Measurements from ENCODE around the gene LTO1.
A peak's percentile ranks its signal among the peaks of the same experiment; 100 is the strongest.

The LTO1 gene

DNA sequence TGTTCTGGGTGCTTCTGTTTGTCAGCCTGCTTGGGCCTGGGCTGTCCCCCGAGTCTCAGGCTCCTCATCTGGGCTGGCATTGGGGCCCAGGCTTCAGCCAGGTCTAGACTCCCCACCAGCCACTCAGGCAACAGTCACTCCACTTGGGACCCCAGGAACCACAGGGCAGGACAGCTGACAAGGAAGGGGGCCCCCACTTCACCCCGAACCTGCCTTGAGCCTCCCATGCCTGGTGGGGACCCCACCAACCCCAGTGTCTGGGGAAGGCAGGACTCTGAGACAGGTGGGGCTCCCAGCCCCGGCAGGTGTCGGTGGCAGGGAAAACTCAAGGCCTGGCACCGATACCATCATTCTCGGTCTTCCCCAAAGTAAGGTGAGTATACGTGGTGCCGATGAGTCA is 11.7 kb upstream of the LTO1 start:
- no peaks in the 10 kb centered on the region for H3K4me1 ChIP-seq (ENCODE audit: insufficient read depth, low read length)
- no peak overlapping the region for H3K9ac ChIP-seq (ENCODE audit: low read depth, low read length)

DNA sequence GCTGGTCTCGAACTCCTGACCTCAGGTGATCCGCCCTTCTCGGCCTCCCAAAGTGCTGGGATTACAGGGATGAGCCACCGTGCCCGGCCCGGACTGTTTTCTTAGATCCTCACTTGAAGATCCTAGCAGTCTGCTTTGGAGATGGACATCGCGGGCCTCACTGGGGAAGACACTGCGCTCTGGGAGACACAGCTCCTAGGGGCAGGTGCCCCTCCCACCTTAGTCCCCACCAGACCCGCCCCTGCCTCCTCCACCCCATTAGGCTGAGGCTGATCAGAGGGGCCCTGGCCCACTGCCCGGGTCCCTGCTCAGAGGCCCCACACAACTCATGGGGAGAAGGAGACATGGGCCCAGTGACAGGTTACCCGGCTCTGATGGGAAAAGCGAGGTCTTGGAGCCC is 11.3 kb upstream of the LTO1 start:
- WGBS = 81% methylated on average over 13 of the region's 13 CpGs
- no peaks in the 10 kb centered on the region for H3K9me3 ChIP-seq (ENCODE audit: insufficient read depth, low read depth, low read length)
- H3K36me3 ChIP-seq (ENCODE audit: insufficient read depth, low read length) = no peaks in the 10 kb centered on the region
- no peak overlapping the region for H3K27ac ChIP-seq (ENCODE audit: low read depth, low read length)
- H3K4me3 ChIP-seq (ENCODE audit: low read length) = no peak overlapping the region
- H3K9ac ChIP-seq (ENCODE audit: low read depth, low read length) = no peak overlapping the region
- no peaks in the 10 kb centered on the region for H3K4me1 ChIP-seq (ENCODE audit: insufficient read depth, low read length)
- H3K27me3 ChIP-seq (ENCODE audit: insufficient read depth, low read length) = peaks cover 8% of the 10 kb centered on the region

More for the DNA sequence above, 11.7 kb upstream of the LTO1 start:
- Histone ChIP-seq H3K27ac (ENCODE audit: low read depth, low read length) (no peak overlapping the region), H3K36me3 (ENCODE audit: insufficient read depth, low read length) (no peaks in the 10 kb centered on the region), H3K4me3 (ENCODE audit: low read length) (no peak overlapping the region), H3K27me3 (ENCODE audit: insufficient read depth, low read length) (peaks cover 8% of the 10 kb centered on the region), H3K9me3 (ENCODE audit: insufficient read depth, low read depth, low read length) (no peaks in the 10 kb centered on the region)
- 95% methylated on average over 8 of the region's 8 CpGs for WGBS

DNA sequence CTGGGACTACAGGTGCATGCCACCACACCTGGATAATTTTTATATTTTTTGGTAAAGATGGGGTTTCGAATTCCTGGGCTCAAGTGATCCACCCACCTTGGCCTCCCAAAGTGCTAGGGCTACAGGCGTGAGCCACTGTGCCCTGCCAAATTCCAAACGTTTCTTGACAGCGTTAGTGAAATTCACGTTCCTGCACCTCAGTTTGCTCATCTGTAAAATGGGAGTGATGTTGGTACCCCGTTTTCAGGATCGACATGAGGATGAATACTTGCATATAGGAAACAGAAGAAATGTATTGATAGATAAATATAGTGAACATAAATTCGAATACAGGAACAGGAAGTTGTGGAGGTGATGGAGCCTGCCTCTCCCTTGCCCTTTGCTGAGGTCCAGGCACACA is 10.2 kb upstream of the LTO1 start:
- Histone ChIP-seq H3K4me1 (ENCODE audit: insufficient read depth, low read length) (no peaks in the 10 kb centered on the region), H3K4me3 (ENCODE audit: low read length) (peak overlapping the region; percentile 32; the same call in 1 of the 2 replicates), H3K9me3 (ENCODE audit: insufficient read depth, low read depth, low read length) (no peaks in the 10 kb centered on the region), H3K9ac (ENCODE audit: low read depth, low read length) (no peak overlapping the region), H3K27ac (ENCODE audit: low read depth, low read length) (no peak overlapping the region), H3K27me3 (ENCODE audit: insufficient read depth, low read length) (peaks cover 8% of the 10 kb centered on the region), H3K36me3 (ENCODE audit: insufficient read depth, low read length) (no peaks in the 10 kb centered on the region)
- 79% methylated on average over 8 of the region's 8 CpGs for WGBS

DNA sequence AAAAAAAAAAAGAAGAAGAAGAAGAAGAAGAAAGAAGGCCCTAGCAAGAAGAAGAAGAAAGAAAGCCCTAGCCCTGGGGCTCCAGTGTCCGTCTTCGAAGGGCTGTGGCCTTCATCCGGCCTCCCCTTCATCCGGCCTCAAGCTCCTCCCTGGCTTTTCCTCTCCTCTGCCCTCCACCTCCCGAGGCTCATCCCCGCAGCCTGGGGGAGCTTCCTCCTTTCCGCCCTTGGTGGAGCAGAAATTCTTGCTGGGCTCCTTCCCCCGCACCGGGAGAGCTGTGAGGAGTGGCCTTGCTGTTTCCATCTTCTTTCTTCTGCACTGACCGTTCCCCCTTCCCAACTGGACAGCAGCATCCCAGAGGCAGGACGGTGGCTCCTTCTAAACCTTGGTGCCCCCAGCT is 9.5 kb upstream of the LTO1 start:
- 76% methylated on average over 10 of the region's 11 CpGs for WGBS
- Histone ChIP-seq H3K4me1 (ENCODE audit: insufficient read depth, low read length) (no peaks in the 10 kb centered on the region), H3K27ac (ENCODE audit: low read depth, low read length) (no peak overlapping the region), H3K9ac (ENCODE audit: low read depth, low read length) (no peak overlapping the region), H3K36me3 (ENCODE audit: insufficient read depth, low read length) (no peaks in the 10 kb centered on the region), H3K4me3 (ENCODE audit: low read length) (no peak overlapping the region), H3K27me3 (ENCODE audit: insufficient read depth, low read length) (peaks cover 8% of the 10 kb centered on the region), H3K9me3 (ENCODE audit: insufficient read depth, low read depth, low read length) (no peaks in the 10 kb centered on the region)

DNA sequence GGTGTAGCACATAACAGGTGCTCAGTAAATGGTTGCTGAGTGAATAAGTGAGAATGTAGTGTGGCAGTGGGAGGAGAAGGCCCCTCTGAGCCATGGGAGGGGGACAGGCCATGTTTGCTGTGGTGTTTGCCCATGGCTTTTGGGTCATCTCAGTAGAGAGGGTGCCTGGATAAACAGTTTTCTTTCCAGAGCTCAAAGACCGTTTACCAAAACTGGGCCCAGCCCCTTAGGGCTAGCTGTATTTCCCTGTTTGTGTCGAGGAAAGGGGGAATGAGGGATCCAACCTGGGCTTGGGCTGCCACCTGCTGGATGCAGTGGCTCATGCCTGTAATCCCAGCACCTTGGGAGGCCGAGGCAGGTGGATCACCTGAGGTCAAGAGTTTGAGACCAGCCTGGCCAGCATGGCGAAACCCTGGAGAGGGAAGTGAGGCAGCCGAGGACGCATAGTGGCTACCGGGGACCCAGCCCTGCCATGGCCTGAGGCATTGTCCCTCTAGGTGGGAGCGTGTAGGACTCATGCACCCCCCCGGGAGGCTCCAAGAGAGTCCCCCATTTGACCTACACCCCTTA is 8.7 kb upstream of the LTO1 start:
- Histone ChIP-seq H3K4me3 (ENCODE audit: low read length) (no peak overlapping the region), H3K36me3 (ENCODE audit: insufficient read depth, low read length) (no peaks in the 10 kb centered on the region), H3K4me1 (ENCODE audit: insufficient read depth, low read length) (no peaks in the 10 kb centered on the region), H3K27me3 (ENCODE audit: insufficient read depth, low read length) (peaks cover 8% of the 10 kb centered on the region), H3K9ac (ENCODE audit: low read depth, low read length) (no peak overlapping the region), H3K27ac (ENCODE audit: low read depth, low read length) (no peak overlapping the region), H3K9me3 (ENCODE audit: insufficient read depth, low read depth, low read length) (no peaks in the 10 kb centered on the region)
- 67% methylated on average over 9 of the region's 9 CpGs for WGBS

DNA sequence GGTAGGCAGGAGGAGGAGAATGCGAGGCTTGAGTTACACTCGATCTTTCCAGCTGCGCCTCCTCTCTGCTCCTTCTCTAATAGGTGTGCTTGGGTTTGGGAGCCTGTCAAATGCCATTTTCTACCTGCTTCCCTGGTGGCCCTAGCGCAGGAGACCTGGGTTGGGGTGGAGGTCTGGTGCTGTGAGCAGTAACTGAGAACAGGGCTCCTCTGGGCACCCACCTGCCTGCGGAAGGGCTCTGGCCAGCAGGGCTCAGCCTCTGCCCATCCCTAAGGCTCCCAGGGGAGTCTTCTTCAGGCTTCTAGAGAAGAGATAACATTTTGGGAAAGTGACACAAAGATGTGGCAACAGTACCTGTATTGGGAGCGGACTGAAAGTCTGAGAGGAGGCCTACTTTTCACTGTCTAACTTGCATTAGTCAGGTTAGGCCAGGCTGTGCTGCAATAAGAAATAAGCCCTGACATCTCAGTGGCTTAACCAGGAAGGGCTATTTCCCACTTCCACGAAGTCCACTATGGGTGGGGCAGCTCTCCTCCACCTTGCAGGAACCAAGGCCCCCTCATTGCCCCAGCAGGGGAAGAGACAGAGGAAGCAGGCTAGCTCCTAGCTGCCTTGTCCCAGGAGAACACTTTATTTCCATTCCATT is 7.7 kb upstream of the LTO1 start:
- Histone ChIP-seq H3K27me3 (ENCODE audit: insufficient read depth, low read length) (peaks cover 8% of the 10 kb centered on the region), H3K4me3 (ENCODE audit: low read length) (no peak overlapping the region), H3K27ac (ENCODE audit: low read depth, low read length) (no peak overlapping the region), H3K9ac (ENCODE audit: low read depth, low read length) (no peak overlapping the region), H3K9me3 (ENCODE audit: insufficient read depth, low read depth, low read length) (no peaks in the 10 kb centered on the region), H3K4me1 (ENCODE audit: insufficient read depth, low read length) (no peaks in the 10 kb centered on the region), H3K36me3 (ENCODE audit: insufficient read depth, low read length) (no peaks in the 10 kb centered on the region)
- WGBS = 84% methylated on average over 7 of the region's 7 CpGs

DNA sequence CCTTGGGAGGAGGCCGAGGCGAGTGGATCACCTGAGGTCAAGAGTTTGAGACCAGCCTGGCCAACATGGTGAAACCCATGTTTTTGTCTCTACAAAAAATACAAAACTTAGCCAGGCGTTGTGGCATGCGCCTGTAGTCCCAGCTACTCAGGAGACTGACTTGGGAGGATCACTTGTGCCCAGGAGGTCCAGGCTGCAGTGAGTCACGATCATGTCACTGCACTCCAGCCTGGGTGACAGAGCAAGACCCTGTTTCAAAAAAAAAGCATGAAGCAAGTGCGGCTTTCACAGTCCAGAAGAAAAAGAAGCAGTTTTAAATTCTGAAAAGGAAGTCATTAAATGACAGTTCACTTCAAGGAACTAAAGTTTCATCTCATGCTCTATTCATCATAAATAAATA is 7.1 kb upstream of the LTO1 start:
- Histone ChIP-seq H3K36me3 (ENCODE audit: insufficient read depth, low read length) (no peaks in the 10 kb centered on the region), H3K27me3 (ENCODE audit: insufficient read depth, low read length) (peaks cover 8% of the 10 kb centered on the region), H3K4me1 (ENCODE audit: insufficient read depth, low read length) (no peaks in the 10 kb centered on the region), H3K4me3 (ENCODE audit: low read length) (no peak overlapping the region), H3K9ac (ENCODE audit: low read depth, low read length) (no peak overlapping the region), H3K27ac (ENCODE audit: low read depth, low read length) (no peak overlapping the region), H3K9me3 (ENCODE audit: insufficient read depth, low read depth, low read length) (no peaks in the 10 kb centered on the region)
- WGBS = 92% methylated on average over 6 of the region's 6 CpGs

DNA sequence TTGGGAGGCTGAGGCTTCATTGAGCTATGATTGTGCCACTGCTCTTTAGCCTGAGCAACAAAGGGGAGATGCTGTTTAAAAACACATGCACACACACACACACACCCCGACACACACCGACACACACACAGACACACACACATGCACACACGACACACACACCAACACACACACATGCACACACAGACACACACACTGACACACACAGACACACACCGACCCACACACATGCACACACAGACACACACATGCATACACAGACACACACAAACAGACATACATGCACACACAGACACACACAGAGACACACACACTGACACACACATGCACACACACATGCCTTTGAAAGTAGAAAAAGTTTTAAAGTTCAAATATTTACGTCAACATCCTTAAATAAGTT is 5.5 kb upstream of the LTO1 start:
- Histone ChIP-seq H3K4me3 (ENCODE audit: low read length) (no peak overlapping the region), H3K9me3 (ENCODE audit: insufficient read depth, low read depth, low read length) (no peaks in the 10 kb centered on the region), H3K27ac (ENCODE audit: low read depth, low read length) (no peak overlapping the region), H3K36me3 (ENCODE audit: insufficient read depth, low read length) (no peaks in the 10 kb centered on the region), H3K27me3 (ENCODE audit: insufficient read depth, low read length) (peaks cover 7% of the 10 kb centered on the region), H3K9ac (ENCODE audit: low read depth, low read length) (no peak overlapping the region), H3K4me1 (ENCODE audit: insufficient read depth, low read length) (no peaks in the 10 kb centered on the region)
- WGBS = 91% methylated on average over 4 of the region's 5 CpGs

DNA sequence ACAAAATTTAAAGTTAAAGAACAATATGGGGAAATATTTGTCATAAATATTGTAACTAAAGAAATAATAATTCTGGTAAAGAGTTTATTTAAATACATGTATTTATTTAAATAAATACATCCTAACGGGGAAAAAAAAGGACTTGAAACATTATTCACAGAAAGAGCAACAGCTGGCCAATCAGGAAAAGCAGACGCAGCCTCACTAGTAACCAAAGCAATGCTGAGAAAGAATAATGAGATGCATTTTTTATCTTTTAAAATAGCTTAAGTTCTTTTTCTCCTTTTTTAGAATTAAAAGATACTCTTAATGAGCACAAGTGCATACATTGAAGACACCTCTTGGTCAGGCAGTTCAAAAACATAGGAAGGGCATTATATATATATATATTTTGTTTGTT is 2.6 kb upstream of the LTO1 start:
- no peak overlapping the region for H3K27ac ChIP-seq (ENCODE audit: low read depth, low read length)
- H3K4me3 ChIP-seq (ENCODE audit: low read length) = no peak overlapping the region
- peaks cover 1% of the 10 kb centered on the region; the same call in 1 of the 2 replicates for H3K36me3 ChIP-seq (ENCODE audit: insufficient read depth, low read length)
- H3K9ac ChIP-seq (ENCODE audit: low read depth, low read length) = no peak overlapping the region
- no CpG with 5 or more reads among the region's 2 CpGs for WGBS
- H3K27me3 ChIP-seq (ENCODE audit: insufficient read depth, low read length) = no peaks in the 10 kb centered on the region
- H3K9me3 ChIP-seq (ENCODE audit: insufficient read depth, low read depth, low read length) = no peaks in the 10 kb centered on the region
- peaks cover 4% of the 10 kb centered on the region; the same call in 1 of the 2 replicates for H3K4me1 ChIP-seq (ENCODE audit: insufficient read depth, low read length)

DNA sequence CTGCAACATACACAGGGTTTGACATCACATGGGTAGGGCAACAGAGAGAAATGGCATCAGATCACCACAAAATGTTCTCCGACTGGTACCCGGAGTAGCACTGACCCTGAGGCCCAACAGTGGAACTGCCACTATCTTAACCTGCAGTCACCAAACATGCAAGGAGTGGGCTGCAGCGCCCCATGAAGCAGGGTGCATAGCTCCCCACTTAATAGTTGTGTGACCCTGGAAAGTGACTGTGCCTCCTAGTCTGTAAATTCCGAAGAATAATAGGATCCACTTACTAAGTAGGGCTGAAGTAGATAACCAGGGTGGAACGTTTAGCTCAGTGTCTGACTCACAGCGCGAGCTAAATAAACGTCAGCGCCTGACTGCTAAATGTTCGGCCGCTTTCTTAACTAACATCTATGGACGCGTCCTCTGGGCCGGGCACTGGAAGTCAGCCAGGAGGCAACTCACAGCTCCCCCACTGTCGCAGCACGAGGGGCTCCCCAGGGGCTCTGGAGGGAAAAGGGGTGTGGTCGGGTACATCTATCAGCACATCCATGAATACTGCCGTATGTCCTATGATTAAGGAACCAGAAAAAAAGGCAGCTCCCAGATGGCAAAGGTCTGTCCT is 777 bp downstream of the LTO1 start:
- 29% methylated on average over 18 of the region's 18 CpGs for WGBS
- Histone ChIP-seq H3K27ac (ENCODE audit: low read depth, low read length) (no peak overlapping the region), H3K9ac (ENCODE audit: low read depth, low read length) (peak overlapping the region; percentile 92), H3K27me3 (ENCODE audit: insufficient read depth, low read length) (no peaks in the 10 kb centered on the region), H3K4me1 (ENCODE audit: insufficient read depth, low read length) (peaks cover 4% of the 10 kb centered on the region; the same call in 1 of the 2 replicates), H3K4me3 (ENCODE audit: low read length) (peak overlapping the region; percentile 89), H3K9me3 (ENCODE audit: insufficient read depth, low read depth, low read length) (no peaks in the 10 kb centered on the region), H3K36me3 (ENCODE audit: insufficient read depth, low read length) (peaks cover 22% of the 10 kb centered on the region)

DNA sequence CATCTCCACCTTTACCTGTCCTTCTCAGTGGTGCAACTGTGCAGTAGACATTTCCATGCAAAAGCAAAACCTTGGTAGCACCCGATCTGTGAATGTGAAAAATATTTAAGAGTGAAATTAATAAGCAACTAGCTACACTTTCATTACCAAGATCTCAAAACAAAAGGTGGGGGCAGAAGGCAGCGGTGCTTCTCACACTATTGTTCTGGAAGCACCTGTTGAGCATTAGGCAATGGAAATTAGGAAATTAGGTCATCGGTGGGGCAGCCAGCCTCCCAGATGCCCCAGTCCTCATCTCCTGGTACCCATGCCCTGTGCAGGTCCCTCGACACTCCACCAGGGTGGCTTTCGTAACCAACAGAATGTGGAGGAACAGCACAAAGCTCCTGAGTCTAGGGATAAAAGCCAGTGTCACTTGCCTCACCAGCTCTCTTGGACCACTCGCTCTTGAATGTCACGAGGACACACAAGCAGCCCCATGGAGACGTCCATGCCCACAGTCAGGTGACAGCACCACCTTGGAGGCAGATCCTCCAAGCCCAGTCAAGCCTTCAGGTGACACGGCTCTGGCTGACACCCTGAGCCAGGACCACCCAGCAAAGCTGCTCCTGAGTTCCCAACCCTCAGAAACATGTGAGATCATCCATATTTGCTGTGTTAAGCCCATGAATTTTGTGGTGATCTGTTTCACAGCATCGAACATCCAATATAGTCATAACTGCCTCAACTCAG is 3.3 kb downstream of the LTO1 start:
- 96% methylated on average over 9 of the region's 10 CpGs for WGBS
- no peaks in the 10 kb centered on the region for H3K27me3 ChIP-seq (ENCODE audit: insufficient read depth, low read length)
- no peak overlapping the region for H3K27ac ChIP-seq (ENCODE audit: low read depth, low read length)
- H3K36me3 ChIP-seq (ENCODE audit: insufficient read depth, low read length) = peaks cover 36% of the 10 kb centered on the region
- H3K4me1 ChIP-seq (ENCODE audit: insufficient read depth, low read length) = peaks cover 4% of the 10 kb centered on the region; the same call in 1 of the 2 replicates
- no peak overlapping the region for H3K9ac ChIP-seq (ENCODE audit: low read depth, low read length)
- no peaks in the 10 kb centered on the region for H3K9me3 ChIP-seq (ENCODE audit: insufficient read depth, low read depth, low read length)
- H3K4me3 ChIP-seq (ENCODE audit: low read length) = no peak overlapping the region
